Loucy (cell line): Measurements from ENCODE around the gene APC2.
"Not testable (repeated sequence)": the region's sequence is repeated elsewhere in the genome, so short reads cannot be mapped to it uniquely, and the experiment has no call there.

ENCODE experiments used
- H2AFZ ChIP-seq: fragments of 200-600 bp; sonication (generic); 2 replicates; pipeline ENCODE4 v1.6.0; 2016; ENCODE audit warnings: antibody characterized with exemption, mild to moderate bottlenecking, low read length, moderate library complexity
- H3F3A ChIP-seq: fragments of 200-600 bp; 2 replicates; pipeline ENCODE4 v1.6.0; 2016; ENCODE audit warnings: antibody characterized with exemption, low read depth, mild to moderate bottlenecking
- H3K27me3 ChIP-seq: fragments of 200-600 bp; sonication (generic); 2 replicates; pipeline ENCODE4 v1.6.1; 2014; ENCODE audit warnings: low read length, mild to moderate bottlenecking; ENCODE audit not compliant: insufficient read depth, poor library complexity, severe bottlenecking
- H3K36me3 ChIP-seq: fragments of 200-600 bp; sonication (generic); 2 replicates; pipeline ENCODE4 v1.6.1; 2016; ENCODE audit warnings: low read length; ENCODE audit not compliant: insufficient read depth
- H3K4me1 ChIP-seq: fragments of 200-600 bp; sonication (generic); 2 replicates; pipeline ENCODE4 v1.5.1; 2014; ENCODE audit warnings: low read length, mild to moderate bottlenecking; ENCODE audit not compliant: insufficient read depth, poor library complexity, severe bottlenecking
- H3K4me2 ChIP-seq: fragments of 200-600 bp; sonication (generic); 2 replicates; pipeline ENCODE4 v1.6.0; 2014; ENCODE audit warnings: antibody characterized with exemption, low read length, low read depth, mild to moderate bottlenecking; ENCODE audit not compliant: poor library complexity, severe bottlenecking
- H3K4me3 ChIP-seq: fragments of 200-600 bp; sonication (generic); 2 replicates; pipeline ENCODE4 v1.5.1; 2014; ENCODE audit warnings: low read length, mild to moderate bottlenecking, mixed read lengths; ENCODE audit not compliant: poor library complexity, severe bottlenecking
- H3K79me2 ChIP-seq: fragments of 200-600 bp; sonication (generic); 2 replicates; pipeline ENCODE4 v1.6.1; 2014; ENCODE audit warnings: low read length; ENCODE audit not compliant: insufficient read depth
- H3K9ac ChIP-seq: fragments of 200-600 bp; sonication (generic); 2 replicates; pipeline ENCODE4 v1.6.0; 2014; ENCODE audit warnings: mild to moderate bottlenecking, low read depth, low read length, moderate library complexity; ENCODE audit not compliant: poor library complexity, severe bottlenecking
- H3K9me2 ChIP-seq: fragments of 200-600 bp; sonication (generic); replicated peaks from 2 replicates; pipeline ENCODE4 v1.6.1; 2016; ENCODE audit warnings: low read depth, low read length, mixed read lengths
- H3K9me3 ChIP-seq: fragments of 200-600 bp; sonication (generic); 2 replicates; pipeline ENCODE4 v1.6.1; 2014; ENCODE audit warnings: mild to moderate bottlenecking, antibody characterized with exemption, low read length, low read depth; ENCODE audit not compliant: insufficient read depth
- H4K20me1 ChIP-seq: fragments of 200-600 bp; sonication (generic); 2 replicates; pipeline ENCODE4 v1.6.0; 2014; ENCODE audit warnings: antibody characterized with exemption, low read length, mild to moderate bottlenecking; ENCODE audit not compliant: insufficient read depth, poor library complexity, severe bottlenecking
- CTCF ChIP-seq: fragments of 200-600 bp; sonication (generic); conservative IDR thresholded peaks from 2 replicates; pipeline ENCODE4 v1.5.1; 2014; ENCODE audit warnings: mild to moderate bottlenecking, antibody characterized with exemption, low read length
- EZH2phosphoT487 ChIP-seq: fragments of 200-600 bp; IDR thresholded peaks from 2 replicates; pipeline ENCODE4 v1.6.1; 2018; ENCODE audit warnings: antibody characterized with exemption, mild to moderate bottlenecking, moderate library complexity, borderline replicate concordance

APC2 gene

GRCh38 chr19:1418496-1418775, 31.5 kb upstream of the APC2 start:
- no peak overlapping the region for H2AFZ ChIP-seq
- no peak overlapping the region for H3K4me3 ChIP-seq
- H4K20me1 ChIP-seq, result peaks cover 72% of the 10 kb centered on the region
- no peaks in the 10 kb centered on the region for H3F3A ChIP-seq
- TF ChIP-seq EZH2phosphoT487 (no peak), CTCF (no peak)
- no peaks in the 10 kb centered on the region for H3K9me2 ChIP-seq
- H3K27me3 ChIP-seq, result no peaks in the 10 kb centered on the region
- H3K9ac ChIP-seq, result no peak overlapping the region
- H3K4me2 ChIP-seq, result no peak overlapping the region
- H3K79me2 ChIP-seq, result peaks cover 82% of the 10 kb centered on the region
- no peaks in the 10 kb centered on the region for H3K4me1 ChIP-seq
- H3K36me3 ChIP-seq, result peaks cover 81% of the 10 kb centered on the region; the same call in 1 of the 2 replicates
- H3K9me3 ChIP-seq, result no peaks in the 10 kb centered on the region

GRCh38 chr19:1418951-1419738, 30.8 kb upstream of the APC2 start:
- H3K36me3 ChIP-seq, result peaks cover 80% of the 10 kb centered on the region; the same call in 1 of the 2 replicates
- H3K4me3 ChIP-seq, result no peak overlapping the region
- H3K4me2 ChIP-seq, result no peak overlapping the region
- peaks cover 67% of the 10 kb centered on the region for H4K20me1 ChIP-seq
- peaks cover 78% of the 10 kb centered on the region for H3K79me2 ChIP-seq
- no peaks in the 10 kb centered on the region for H3K4me1 ChIP-seq
- no peak overlapping the region for H3K9ac ChIP-seq
- no peaks in the 10 kb centered on the region for H3K27me3 ChIP-seq
- H3K9me2 ChIP-seq, result no peaks in the 10 kb centered on the region
- no peaks in the 10 kb centered on the region for H3F3A ChIP-seq
- H3K9me3 ChIP-seq, result no peaks in the 10 kb centered on the region
- TF ChIP-seq EZH2phosphoT487 (no peak), CTCF (no peak)
- no peak overlapping the region for H2AFZ ChIP-seq

- peaks cover 87% of the 10 kb centered on the region; the same call in 1 of the 2 replicates for H3K36me3 ChIP-seq
- not testable (repeated sequence) for H3K9ac ChIP-seq
- H4K20me1 ChIP-seq, result peaks cover 68% of the 10 kb centered on the region
Observed at GRCh38 chr19:1420085-1420484, 29.8 kb upstream of the APC2 start.

GRCh38 chr19:1420590-1420989, 29.3 kb upstream of the APC2 start:
- no peak for TF ChIP-seq EZH2phosphoT487
- Histone ChIP-seq H3K79me2 (peaks cover 71% of the 10 kb centered on the region), H3K9ac (no peak overlapping the region), H3K9me3 (no peaks in the 10 kb centered on the region), H3K36me3 (peaks cover 92% of the 10 kb centered on the region; the same call in 1 of the 2 replicates), H2AFZ (no peak overlapping the region), H4K20me1 (peaks cover 63% of the 10 kb centered on the region), H3K4me3 (no peak overlapping the region), H3K9me2 (no peaks in the 10 kb centered on the region), H3K4me1 (no peaks in the 10 kb centered on the region), H3K4me2 (no peak overlapping the region), H3K27me3 (no peaks in the 10 kb centered on the region), H3F3A (no peaks in the 10 kb centered on the region)

More at GRCh38 chr19:1420085-1420484, 29.8 kb upstream of the APC2 start:
- H3K27me3 ChIP-seq, H3K4me1 ChIP-seq, H3K4me2 ChIP-seq, H3K9me2 ChIP-seq, H3F3A ChIP-seq, H2AFZ ChIP-seq, H3K9me3 ChIP-seq, H3K4me3 ChIP-seq: not testable (repeated sequence)
- peaks cover 72% of the 10 kb centered on the region for H3K79me2 ChIP-seq
